ENCODE measurements around the gene SLC43A3. TPM values are rescaled to one million over a fixed set of nuclear protein-coding genes. Genes with fewer than 3 reads are reported as not detected.
A peak's percentile ranks its signal among the peaks of the same experiment; 100 is the strongest.

The SLC43A3 gene
- total RNA-seq, 2 donors from 2014 or later, result 12.1 to 13.8 TPM

GRCh38 chr11:57464539-57465181 lies 37.7 kb upstream of the SLC43A3 start:
- Mint-ChIP-seq H3K36me3 (ENCODE audit: low read depth) (peaks cover 4% of the 10 kb centered on the region), H3K4me3 (no peak overlapping the region), H3K27me3 (peaks cover 22% of the 10 kb centered on the region), H3K27ac (no peak overlapping the region), H3K4me1 (peaks cover 10% of the 10 kb centered on the region)
- H3K9me3 ChIP-seq (ENCODE audit: control insufficient read depth, low read length, poor library complexity, severe bottlenecking), result no peaks in the 10 kb centered on the region
- ATAC-seq (no peak), DNase-seq (no peak)

GRCh38 chr11:57463671-57464538 lies 37.0 kb upstream of the SLC43A3 start:
- DNase-seq (no peak), ATAC-seq (no peak)
- no peak overlapping the region for H3K4me3 Mint-ChIP-seq
- no peak overlapping the region for H3K27ac Mint-ChIP-seq
- H3K9me3 ChIP-seq (ENCODE audit: control insufficient read depth, low read length, poor library complexity, severe bottlenecking), result no peaks in the 10 kb centered on the region
- peaks cover 30% of the 10 kb centered on the region for H3K27me3 Mint-ChIP-seq
- peaks cover 14% of the 10 kb centered on the region for H3K4me1 Mint-ChIP-seq
- H3K36me3 Mint-ChIP-seq (ENCODE audit: low read depth), result peaks cover 5% of the 10 kb centered on the region

DNA sequence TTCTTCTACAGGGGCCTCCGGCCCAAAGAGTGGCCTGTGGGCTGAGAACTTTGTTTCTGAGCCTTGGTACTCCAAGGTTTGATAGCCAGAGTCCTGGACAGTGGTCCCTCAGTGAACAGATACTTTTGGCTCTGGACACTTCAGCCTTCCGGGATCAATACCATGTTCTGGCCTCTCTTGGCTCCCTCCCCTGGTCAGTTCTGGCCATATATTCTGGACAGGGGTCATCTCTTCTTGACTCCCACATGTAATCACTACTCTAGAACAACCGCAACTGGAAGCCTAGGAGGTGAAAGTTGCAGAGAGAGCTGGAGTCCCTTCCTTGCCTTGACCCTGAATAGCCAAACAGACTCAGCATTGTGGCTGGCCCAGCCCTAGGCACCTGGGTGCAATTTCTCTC lies 35.7 kb upstream of the SLC43A3 start:
- peaks cover 18% of the 10 kb centered on the region for H3K4me1 Mint-ChIP-seq
- DNase-seq (no peak), ATAC-seq (no peak)
- no peaks in the 10 kb centered on the region for H3K9me3 ChIP-seq (ENCODE audit: control insufficient read depth, low read length, poor library complexity, severe bottlenecking)
- H3K4me3 Mint-ChIP-seq, result no peak overlapping the region
- H3K36me3 Mint-ChIP-seq (ENCODE audit: low read depth), result peaks cover 5% of the 10 kb centered on the region
- peaks cover 28% of the 10 kb centered on the region for H3K27me3 Mint-ChIP-seq
- H3K27ac Mint-ChIP-seq, result no peak overlapping the region

DNA sequence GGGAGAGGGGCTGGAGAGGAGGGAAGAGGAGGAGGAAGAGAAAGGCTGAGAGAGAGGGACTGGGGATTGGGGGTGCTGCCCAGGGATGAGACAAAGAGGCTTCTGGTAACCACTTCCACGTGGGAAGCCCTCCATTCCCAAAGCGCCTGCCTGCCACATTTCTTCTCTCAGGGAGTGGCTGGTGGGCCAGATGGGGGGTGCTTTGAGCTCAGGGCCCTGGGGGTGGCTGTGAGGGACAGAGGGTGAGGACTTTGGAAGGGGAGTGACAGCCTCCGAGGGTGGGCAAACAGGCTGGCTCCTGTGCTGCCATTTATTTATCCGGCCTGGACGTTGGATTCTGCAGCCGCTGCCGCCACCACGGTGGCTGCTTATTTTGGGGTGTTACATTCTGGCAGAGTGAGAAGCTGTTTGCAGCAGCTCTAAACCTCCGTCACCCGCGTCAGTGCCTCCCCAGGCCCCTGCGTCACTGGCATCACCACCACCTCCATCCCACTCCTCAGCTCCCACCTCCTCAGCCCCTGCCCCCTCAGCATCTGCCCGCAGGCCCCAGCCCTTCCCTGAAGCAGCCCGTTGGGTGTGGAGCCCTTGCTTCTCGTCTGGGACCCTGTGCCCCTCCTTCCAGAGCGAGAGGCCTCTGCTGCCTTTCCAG lies 35.0 kb upstream of the SLC43A3 start:
- ATAC-seq, result no peak
- peak overlapping the region; percentile 85 for H3K4me3 Mint-ChIP-seq
- peaks cover 5% of the 10 kb centered on the region for H3K36me3 Mint-ChIP-seq (ENCODE audit: low read depth)
- no peaks in the 10 kb centered on the region for H3K9me3 ChIP-seq (ENCODE audit: control insufficient read depth, low read length, poor library complexity, severe bottlenecking)
- H3K27ac Mint-ChIP-seq, result peak overlapping the region; percentile 53
- peaks cover 22% of the 10 kb centered on the region for H3K4me1 Mint-ChIP-seq
- peaks cover 31% of the 10 kb centered on the region for H3K27me3 Mint-ChIP-seq
- no peak for DNase-seq

DNA sequence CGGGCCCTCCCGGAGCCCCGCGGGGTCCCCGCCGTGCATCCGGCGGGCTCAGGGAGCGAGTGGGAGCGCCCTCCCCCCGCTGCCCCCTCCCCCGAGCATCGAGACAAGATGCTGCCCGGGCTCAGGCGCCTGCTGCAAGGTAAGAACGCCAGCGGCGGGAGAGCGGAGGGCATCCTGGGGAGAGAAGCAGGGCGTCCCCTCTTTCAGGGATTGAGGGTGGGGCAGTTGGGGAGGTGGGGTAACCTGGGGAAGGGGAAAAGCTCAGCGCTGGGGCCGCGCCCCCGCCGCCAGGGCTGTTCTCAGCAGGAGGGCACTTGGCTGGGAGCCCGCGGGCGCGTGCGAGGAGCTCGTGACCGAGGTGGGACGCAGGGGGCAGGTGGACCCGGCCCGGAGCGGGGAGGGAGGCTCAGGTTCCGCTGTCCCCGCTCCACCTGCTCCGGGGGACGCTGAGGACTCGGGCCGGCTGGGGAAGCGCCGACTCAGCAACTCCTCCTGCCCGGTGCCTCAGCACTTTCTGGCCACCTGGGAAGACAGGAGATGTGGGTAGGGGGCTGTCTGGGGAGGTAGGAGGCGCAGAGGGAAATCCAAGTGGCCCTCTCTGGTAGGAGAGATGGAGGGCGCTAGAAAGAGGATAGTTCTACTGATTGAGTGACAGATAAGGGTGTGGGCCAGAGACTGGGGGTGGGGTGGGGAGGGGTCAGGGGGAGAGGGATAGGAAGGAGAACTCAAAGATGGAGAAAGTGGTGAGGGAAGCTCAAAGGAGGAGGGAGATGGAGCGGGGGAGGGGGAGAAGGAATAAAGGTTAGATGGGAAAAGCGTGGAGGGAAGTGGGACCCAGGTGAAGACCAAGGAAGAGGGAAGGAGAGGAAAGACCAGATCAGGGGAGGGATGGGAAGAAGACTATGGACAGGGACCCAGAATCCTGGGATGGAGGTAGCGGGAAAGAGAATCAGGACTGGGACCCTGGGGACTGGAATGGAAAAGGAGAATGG lies 34.1 kb upstream of the SLC43A3 start:
- peaks cover 5% of the 10 kb centered on the region for H3K36me3 Mint-ChIP-seq (ENCODE audit: low read depth)
- H3K9me3 ChIP-seq (ENCODE audit: control insufficient read depth, low read length, poor library complexity, severe bottlenecking), result no peaks in the 10 kb centered on the region
- peaks cover 23% of the 10 kb centered on the region for H3K4me1 Mint-ChIP-seq
- H3K4me3 Mint-ChIP-seq, result peak overlapping the region; percentile 85
- H3K27ac Mint-ChIP-seq, result peak overlapping the region; percentile 53
- peak; percentile 4 for ATAC-seq
- H3K27me3 Mint-ChIP-seq, result peaks cover 31% of the 10 kb centered on the region
- DNase-seq, result peak in 1 of 3 donors; percentile 16

DNA sequence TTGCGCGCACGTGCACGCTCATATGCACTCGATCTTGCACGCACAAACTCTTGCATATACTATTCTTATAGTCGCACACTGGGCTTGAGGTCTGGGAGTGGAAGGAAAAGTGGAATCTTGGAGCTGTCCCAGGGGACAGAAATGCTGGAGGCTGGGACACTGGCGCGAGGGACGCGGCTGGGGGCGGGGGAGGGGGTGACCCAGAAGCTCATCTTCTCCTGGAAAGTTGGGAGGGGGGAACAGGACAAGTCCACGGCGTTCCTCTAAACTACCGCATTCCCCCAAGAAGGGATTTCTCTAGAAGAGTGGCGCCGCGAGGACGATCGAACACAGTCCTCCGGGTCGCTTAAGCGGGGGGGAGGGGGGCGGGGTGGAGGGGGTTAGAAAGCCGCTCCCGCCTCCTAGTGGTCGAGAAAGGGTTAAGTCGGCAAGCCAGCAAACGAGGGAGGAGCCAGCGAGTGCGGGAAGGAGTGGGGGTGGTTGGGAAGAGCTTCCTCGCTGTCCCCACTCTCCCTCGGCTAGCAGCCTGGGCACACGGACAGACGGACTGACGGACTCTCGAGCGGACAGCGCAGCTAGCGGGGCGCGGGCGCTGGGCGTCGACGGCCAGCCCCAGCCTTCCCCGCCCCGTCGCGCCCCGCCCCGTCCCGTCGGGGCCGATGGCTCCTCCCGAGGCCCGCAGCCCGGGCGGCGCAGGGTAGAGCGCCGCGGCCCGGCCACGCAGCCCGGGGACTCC lies 33.3 kb upstream of the SLC43A3 start, which contains the start of gene RTN4RL2:
TSS of gene RTN4RL2 (plus strand) at position 507 of the 736 bp plus-strand sequence. CDS start 338 bp downstream, outside the sequence.
- no peaks in the 10 kb centered on the region for H3K9me3 ChIP-seq (ENCODE audit: control insufficient read depth, low read length, poor library complexity, severe bottlenecking)
- Mint-ChIP-seq H3K27me3 (peaks cover 31% of the 10 kb centered on the region), H3K4me1 (peaks cover 23% of the 10 kb centered on the region), H3K36me3 (ENCODE audit: low read depth) (peaks cover 5% of the 10 kb centered on the region), H3K4me3 (peak within 1 kb of the TSS; percentile 96), H3K27ac (peak within 1 kb of the TSS; percentile 83)
- ATAC-seq, result peak; percentile 65
- DNase-seq, result peak in 2 of 3 donors; percentile 17 to 23

DNA sequence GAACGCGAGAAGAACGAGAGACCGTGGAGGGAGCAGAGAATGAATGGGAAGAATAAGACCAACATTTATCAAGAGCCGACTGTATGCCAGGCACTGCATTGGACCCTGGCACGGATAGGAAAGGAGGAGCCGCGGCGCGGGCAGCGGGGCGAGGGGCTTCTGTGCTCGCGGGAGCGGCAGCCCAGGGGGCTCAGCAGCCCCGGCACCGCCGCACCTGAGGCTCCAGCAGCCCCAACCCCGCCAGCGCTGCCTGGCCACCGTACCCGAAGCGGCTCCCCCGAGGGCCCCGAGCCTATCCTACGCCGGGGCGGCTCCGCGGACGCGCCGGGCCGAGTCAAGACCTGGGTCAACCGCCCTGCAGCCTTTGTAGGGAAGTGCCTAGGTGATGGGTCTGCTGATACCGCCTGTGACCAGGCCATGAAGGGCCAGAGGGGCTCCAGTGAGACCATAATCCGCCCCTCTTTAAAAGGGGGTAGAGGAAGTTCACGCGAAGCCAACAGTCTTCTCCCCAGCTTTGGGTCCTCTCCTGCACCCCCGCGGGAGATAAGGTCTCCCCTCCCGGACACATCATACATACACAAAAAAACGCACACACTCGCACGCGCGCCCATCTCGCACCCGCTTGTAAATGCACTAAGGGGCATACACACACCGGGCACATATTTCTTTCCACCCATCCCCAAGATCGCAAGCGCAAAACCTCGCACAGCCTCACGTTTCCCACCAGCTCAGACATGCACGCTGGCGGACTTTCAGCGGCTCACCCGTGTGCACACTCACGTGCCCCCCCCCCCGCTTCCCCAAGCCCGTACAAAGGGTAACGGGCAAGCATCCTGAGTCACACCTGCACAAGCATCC lies 32.5 kb upstream of the SLC43A3 start:
- peak; percentile 39 for ATAC-seq
- H3K4me3 Mint-ChIP-seq, result peak overlapping the region; percentile 96
- DNase-seq, result peak in 2 of 3 donors; percentile 12 to 19
- H3K36me3 Mint-ChIP-seq (ENCODE audit: low read depth), result peaks cover 5% of the 10 kb centered on the region
- peak overlapping the region; percentile 83 for H3K27ac Mint-ChIP-seq
- H3K9me3 ChIP-seq (ENCODE audit: control insufficient read depth, low read length, poor library complexity, severe bottlenecking), result no peaks in the 10 kb centered on the region
- H3K4me1 Mint-ChIP-seq, result peaks cover 23% of the 10 kb centered on the region
- H3K27me3 Mint-ChIP-seq, result peaks cover 31% of the 10 kb centered on the region

- peak overlapping the region; percentile 96 for H3K4me3 Mint-ChIP-seq
- peaks cover 33% of the 10 kb centered on the region for H3K27me3 Mint-ChIP-seq
- H3K9me3 ChIP-seq (ENCODE audit: control insufficient read depth, low read length, poor library complexity, severe bottlenecking), result no peaks in the 10 kb centered on the region
- peak in 2 of 3 donors; percentile 24 to 54 for DNase-seq
- peaks cover 23% of the 10 kb centered on the region for H3K4me1 Mint-ChIP-seq
- peak; percentile 30 for ATAC-seq
- peaks cover 5% of the 10 kb centered on the region for H3K36me3 Mint-ChIP-seq (ENCODE audit: low read depth)
- H3K27ac Mint-ChIP-seq, result peak overlapping the region; percentile 83
Observed at GRCh38 chr11:57458410-57459163, 31.7 kb upstream of the SLC43A3 start.

DNA sequence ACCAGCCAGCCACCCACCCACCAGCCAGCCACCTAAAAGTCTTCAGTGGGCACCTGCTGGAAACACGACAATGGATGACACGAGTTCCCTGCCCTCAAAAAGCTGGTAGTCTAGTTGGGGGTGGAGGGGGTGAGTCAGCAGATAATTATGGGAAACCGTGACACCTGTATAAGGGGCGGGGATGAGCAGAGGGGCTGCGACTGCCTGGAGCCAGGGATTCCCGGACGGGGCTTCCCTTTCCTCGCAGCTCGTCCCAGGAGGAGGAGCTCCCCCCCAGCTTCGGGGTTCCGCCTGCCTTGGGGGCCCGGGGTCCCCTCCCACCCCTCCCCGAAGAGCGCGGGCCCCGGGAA lies 31.1 kb upstream of the SLC43A3 start:
- H3K4me3 Mint-ChIP-seq, result peak overlapping the region; percentile 96
- no peak for ATAC-seq
- H3K9me3 ChIP-seq (ENCODE audit: control insufficient read depth, low read length, poor library complexity, severe bottlenecking), result no peaks in the 10 kb centered on the region

GRCh38 chr11:57457643-57458023 lies 30.7 kb upstream of the SLC43A3 start:
- peaks cover 5% of the 10 kb centered on the region for H3K36me3 Mint-ChIP-seq (ENCODE audit: low read depth)
- H3K9me3 ChIP-seq (ENCODE audit: control insufficient read depth, low read length, poor library complexity, severe bottlenecking), result no peaks in the 10 kb centered on the region
- no peak for DNase-seq
- peak; percentile 26 for ATAC-seq
- H3K4me1 Mint-ChIP-seq, result peaks cover 23% of the 10 kb centered on the region
- peak overlapping the region; percentile 96 for H3K4me3 Mint-ChIP-seq
- H3K27me3 Mint-ChIP-seq, result peaks cover 42% of the 10 kb centered on the region
- no peak overlapping the region for H3K27ac Mint-ChIP-seq

More for the DNA sequence above, 31.1 kb upstream of the SLC43A3 start:
- H3K27ac Mint-ChIP-seq, result no peak overlapping the region
- peaks cover 5% of the 10 kb centered on the region for H3K36me3 Mint-ChIP-seq (ENCODE audit: low read depth)
- H3K27me3 Mint-ChIP-seq, result peaks cover 38% of the 10 kb centered on the region
- peaks cover 23% of the 10 kb centered on the region for H3K4me1 Mint-ChIP-seq
- peak in 1 of 3 donors; percentile 19 for DNase-seq
